Activated naive CD8-positive, alpha-beta T cell treated with anti-CD3 and anti-CD28 coated beads, Interleukin-2, amount 50 U/mL, for 24 hours (primary cell): ENCODE results near the gene GPS1.

ENCODE experiments used
- ATAC-seq: fragments of 150-1000 bp; cut with Tn5 transposase; one replicate; pipeline ENCODE4 v1.10.0; 2021
- DNase-seq: peaks from one replicate; pipeline ENCODE4 v3.0.0; 2021
- H3K27ac Mint-ChIP-seq: one replicate; pipeline ENCODE4 v1.8.0; 2021; ENCODE audit warnings: mild to moderate bottlenecking, mixed read lengths
- H3K27me3 Mint-ChIP-seq: one replicate; pipeline ENCODE4 v1.8.0; 2021; ENCODE audit warnings: mixed read lengths
- H3K36me3 Mint-ChIP-seq: one replicate; pipeline ENCODE4 v1.8.0; 2021; ENCODE audit warnings: low read depth, mixed read lengths
- H3K4me1 Mint-ChIP-seq: one replicate; pipeline ENCODE4 v1.8.0; 2021; ENCODE audit warnings: mixed read lengths
- H3K4me3 Mint-ChIP-seq: one replicate; pipeline ENCODE4 v1.8.0; 2021; ENCODE audit warnings: mild to moderate bottlenecking, moderate library complexity, mixed read lengths
- H3K9me3 Mint-ChIP-seq: one replicate; pipeline ENCODE4 v1.8.0; 2021; ENCODE audit warnings: mixed read lengths

The GPS1 gene

GRCh38 chr17:82019690-82020571 is 31.8 kb upstream of the GPS1 start:
- Mint-ChIP-seq H3K27me3 (no peaks in the 10 kb centered on the region), H3K4me3 (no peak overlapping the region), H3K4me1 (peaks cover 13% of the 10 kb centered on the region), H3K9me3 (no peaks in the 10 kb centered on the region), H3K36me3 (peaks cover 4% of the 10 kb centered on the region), H3K27ac (no peak overlapping the region)
- no peak for ATAC-seq
- DNase-seq, result peak; percentile 86

GRCh38 chr17:82020572-82021106 is 31.1 kb upstream of the GPS1 start:
- no peak for ATAC-seq
- Mint-ChIP-seq H3K27ac (no peak overlapping the region), H3K9me3 (no peaks in the 10 kb centered on the region), H3K4me1 (peaks cover 13% of the 10 kb centered on the region), H3K27me3 (no peaks in the 10 kb centered on the region), H3K36me3 (peaks cover 4% of the 10 kb centered on the region), H3K4me3 (peak overlapping the region; percentile 52)
- DNase-seq, result no peak

GRCh38 chr17:82021107-82021899 is 30.4 kb upstream of the GPS1 start:
- H3K27me3 Mint-ChIP-seq, result no peaks in the 10 kb centered on the region
- ATAC-seq (no peak), DNase-seq (peak; percentile 61)
- peak overlapping the region; percentile 88 for H3K4me3 Mint-ChIP-seq
- peaks cover 13% of the 10 kb centered on the region for H3K4me1 Mint-ChIP-seq
- H3K36me3 Mint-ChIP-seq, result peaks cover 4% of the 10 kb centered on the region
- no peaks in the 10 kb centered on the region for H3K9me3 Mint-ChIP-seq
- peak overlapping the region; percentile 78 for H3K27ac Mint-ChIP-seq

GRCh38 chr17:82021900-82022309 is 29.8 kb upstream of the GPS1 start:
- Mint-ChIP-seq H3K36me3 (peaks cover 4% of the 10 kb centered on the region), H3K27me3 (no peaks in the 10 kb centered on the region), H3K9me3 (no peaks in the 10 kb centered on the region), H3K4me3 (peak overlapping the region; percentile 88), H3K4me1 (peaks cover 13% of the 10 kb centered on the region), H3K27ac (peak overlapping the region; percentile 78)
- no peak for ATAC-seq
- no peak for DNase-seq

- ATAC-seq, result no peak
- Mint-ChIP-seq H3K27me3 (no peaks in the 10 kb centered on the region), H3K36me3 (peaks cover 4% of the 10 kb centered on the region)
Measured at GRCh38 chr17:82022310-82022980, 29.3 kb upstream of the GPS1 start, which contains the start of gene CENPX. TSS of gene CENPX (minus strand) at chr17:82022878. CDS start at chr17:82022861, 17 bp downstream.

GRCh38 chr17:82022981-82023446 is 28.7 kb upstream of the GPS1 start, which contains the start of gene LRRC45:
TSS of gene LRRC45 (plus strand) at chr17:82023305. CDS start at chr17:82023644, 339 bp downstream.
- H3K4me1 Mint-ChIP-seq, result peaks cover 13% of the 10 kb centered on the region
- DNase-seq (peak; percentile 100), ATAC-seq (peak; percentile 94)
- H3K9me3 Mint-ChIP-seq, result no peaks in the 10 kb centered on the region
- H3K27ac Mint-ChIP-seq, result peak within 1 kb of the TSS; percentile 78
- peak within 1 kb of the TSS; percentile 88 for H3K4me3 Mint-ChIP-seq
- peaks cover 4% of the 10 kb centered on the region for H3K36me3 Mint-ChIP-seq
- no peaks in the 10 kb centered on the region for H3K27me3 Mint-ChIP-seq

More at GRCh38 chr17:82022310-82022980, 29.3 kb upstream of the GPS1 start, which contains the start of gene CENPX:
- Mint-ChIP-seq H3K9me3 (no peaks in the 10 kb centered on the region), H3K27ac (peak within 1 kb of the TSS; percentile 78), H3K4me1 (peaks cover 13% of the 10 kb centered on the region), H3K4me3 (peak within 1 kb of the TSS; percentile 88)
- no peak for DNase-seq

GRCh38 chr17:82023447-82024241 is 28.1 kb upstream of the GPS1 start:
- H3K27me3 Mint-ChIP-seq, result no peaks in the 10 kb centered on the region
- DNase-seq, result peak; percentile 28
- ATAC-seq, result no peak
- H3K4me1 Mint-ChIP-seq, result peaks cover 13% of the 10 kb centered on the region
- no peaks in the 10 kb centered on the region for H3K9me3 Mint-ChIP-seq
- H3K27ac Mint-ChIP-seq, result no peak overlapping the region
- peaks cover 1% of the 10 kb centered on the region for H3K36me3 Mint-ChIP-seq
- H3K4me3 Mint-ChIP-seq, result peak overlapping the region; percentile 88

- Mint-ChIP-seq H3K27ac (no peak overlapping the region), H3K4me3 (no peak overlapping the region), H3K9me3 (no peaks in the 10 kb centered on the region), H3K27me3 (no peaks in the 10 kb centered on the region), H3K36me3 (no peaks in the 10 kb centered on the region), H3K4me1 (peaks cover 16% of the 10 kb centered on the region)
- DNase-seq (no peak), ATAC-seq (no peak)
Measured at GRCh38 chr17:82024859-82025258, 26.8 kb upstream of the GPS1 start.

GRCh38 chr17:82025401-82026107 is 26.1 kb upstream of the GPS1 start:
- no peak overlapping the region for H3K4me3 Mint-ChIP-seq
- H3K36me3 Mint-ChIP-seq, result no peaks in the 10 kb centered on the region
- no peaks in the 10 kb centered on the region for H3K9me3 Mint-ChIP-seq
- H3K27ac Mint-ChIP-seq, result no peak overlapping the region
- no peaks in the 10 kb centered on the region for H3K27me3 Mint-ChIP-seq
- no peak for ATAC-seq
- H3K4me1 Mint-ChIP-seq, result peaks cover 18% of the 10 kb centered on the region
- no peak for DNase-seq

GRCh38 chr17:82028246-82028645 is 23.5 kb upstream of the GPS1 start:
- Mint-ChIP-seq H3K4me1 (peaks cover 13% of the 10 kb centered on the region), H3K27me3 (no peaks in the 10 kb centered on the region), H3K36me3 (no peaks in the 10 kb centered on the region), H3K4me3 (no peak overlapping the region), H3K9me3 (no peaks in the 10 kb centered on the region), H3K27ac (no peak overlapping the region)
- no peak for ATAC-seq
- DNase-seq, result no peak

- Mint-ChIP-seq H3K36me3 (no peaks in the 10 kb centered on the region), H3K9me3 (no peaks in the 10 kb centered on the region), H3K27me3 (no peaks in the 10 kb centered on the region), H3K4me1 (peaks cover 11% of the 10 kb centered on the region), H3K27ac (no peak overlapping the region), H3K4me3 (no peak overlapping the region)
- ATAC-seq (no peak), DNase-seq (no peak)
Measured at GRCh38 chr17:82028966-82029365, 22.7 kb upstream of the GPS1 start.

- H3K4me1 Mint-ChIP-seq, result peaks cover 8% of the 10 kb centered on the region
- DNase-seq, result no peak
- no peak overlapping the region for H3K27ac Mint-ChIP-seq
Measured at GRCh38 chr17:82029391-82029790, 22.3 kb upstream of the GPS1 start.

GRCh38 chr17:82029990-82030469 is 21.7 kb upstream of the GPS1 start:
- no peak overlapping the region for H3K27ac Mint-ChIP-seq
- ATAC-seq (no peak), DNase-seq (no peak)
- no peaks in the 10 kb centered on the region for H3K27me3 Mint-ChIP-seq
- H3K4me1 Mint-ChIP-seq, result peaks cover 8% of the 10 kb centered on the region
- peaks cover under 1% of the 10 kb centered on the region for H3K36me3 Mint-ChIP-seq
- H3K4me3 Mint-ChIP-seq, result no peak overlapping the region
- no peaks in the 10 kb centered on the region for H3K9me3 Mint-ChIP-seq

More at GRCh38 chr17:82029391-82029790, 22.3 kb upstream of the GPS1 start:
- no peak for ATAC-seq
- Mint-ChIP-seq H3K9me3 (no peaks in the 10 kb centered on the region), H3K36me3 (no peaks in the 10 kb centered on the region), H3K4me3 (no peak overlapping the region), H3K27me3 (no peaks in the 10 kb centered on the region)
